ENCODE results near the gene DIP2C. TPM values are rescaled to one million over a fixed set of nuclear protein-coding genes. Genes with fewer than 3 reads are reported as not detected.

Gene DIP2C
- total RNA-seq, 1 donor from 2014 or later, result 18.4 TPM

DNA sequence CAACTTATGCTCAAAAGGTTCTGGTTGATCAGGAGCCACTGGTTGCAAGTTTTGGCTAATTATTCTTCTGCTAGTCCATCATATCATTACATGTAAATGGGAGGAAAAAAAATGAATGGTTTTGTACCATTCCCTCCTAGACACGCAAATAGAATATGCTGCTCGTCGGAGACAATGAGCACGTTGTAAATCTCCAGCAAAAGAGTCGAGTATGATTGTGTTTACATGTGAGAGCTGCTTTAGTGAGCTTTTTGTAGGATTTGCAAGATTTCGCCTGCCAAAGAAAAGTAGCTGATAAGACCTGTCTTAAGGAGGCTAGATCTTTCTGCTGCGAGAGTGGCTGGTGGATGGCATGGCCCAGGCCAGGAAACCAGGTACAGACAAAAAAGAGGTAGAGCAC is 445.2 kb downstream of the DIP2C start:
- TF ChIP-seq, protein P1, sequence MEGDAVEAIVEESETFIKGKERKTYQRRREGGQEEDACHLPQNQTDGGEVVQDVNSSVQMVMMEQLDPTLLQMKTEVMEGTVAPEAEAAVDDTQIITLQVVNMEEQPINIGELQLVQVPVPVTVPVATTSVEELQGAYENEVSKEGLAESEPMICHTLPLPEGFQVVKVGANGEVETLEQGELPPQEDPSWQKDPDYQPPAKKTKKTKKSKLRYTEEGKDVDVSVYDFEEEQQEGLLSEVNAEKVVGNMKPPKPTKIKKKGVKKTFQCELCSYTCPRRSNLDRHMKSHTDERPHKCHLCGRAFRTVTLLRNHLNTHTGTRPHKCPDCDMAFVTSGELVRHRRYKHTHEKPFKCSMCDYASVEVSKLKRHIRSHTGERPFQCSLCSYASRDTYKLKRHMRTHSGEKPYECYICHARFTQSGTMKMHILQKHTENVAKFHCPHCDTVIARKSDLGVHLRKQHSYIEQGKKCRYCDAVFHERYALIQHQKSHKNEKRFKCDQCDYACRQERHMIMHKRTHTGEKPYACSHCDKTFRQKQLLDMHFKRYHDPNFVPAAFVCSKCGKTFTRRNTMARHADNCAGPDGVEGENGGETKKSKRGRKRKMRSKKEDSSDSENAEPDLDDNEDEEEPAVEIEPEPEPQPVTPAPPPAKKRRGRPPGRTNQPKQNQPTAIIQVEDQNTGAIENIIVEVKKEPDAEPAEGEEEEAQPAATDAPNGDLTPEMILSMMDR (IDR thresholded peaks at IDR 0.05), result no peak
- TF ChIP-seq POLR2AphosphoS5 (IDR thresholded peaks at IDR 0.05; ENCODE audit: insufficient read depth in 1 of 2, low read depth in 1 of 2) (no peak), POLR2A (IDR thresholded peaks at IDR 0.05) (no peak)
- Histone ChIP-seq H3K27me3 (no peaks in the 10 kb centered on the region), H3K9me3 (no peaks in the 10 kb centered on the region), H3K4me1 (no peaks in the 10 kb centered on the region), H3K36me3 (peaks cover 0 to 72% of the 10 kb centered on the region in 2 donors), H3K4me3 (no peak overlapping the region), H3K27ac (no peak overlapping the region)
- intact Hi-C loops (cut with DNase I), result no loop called here
- no peak for DNase-seq (ENCODE audit: extremely low spot score in 2 of 2)

DNA sequence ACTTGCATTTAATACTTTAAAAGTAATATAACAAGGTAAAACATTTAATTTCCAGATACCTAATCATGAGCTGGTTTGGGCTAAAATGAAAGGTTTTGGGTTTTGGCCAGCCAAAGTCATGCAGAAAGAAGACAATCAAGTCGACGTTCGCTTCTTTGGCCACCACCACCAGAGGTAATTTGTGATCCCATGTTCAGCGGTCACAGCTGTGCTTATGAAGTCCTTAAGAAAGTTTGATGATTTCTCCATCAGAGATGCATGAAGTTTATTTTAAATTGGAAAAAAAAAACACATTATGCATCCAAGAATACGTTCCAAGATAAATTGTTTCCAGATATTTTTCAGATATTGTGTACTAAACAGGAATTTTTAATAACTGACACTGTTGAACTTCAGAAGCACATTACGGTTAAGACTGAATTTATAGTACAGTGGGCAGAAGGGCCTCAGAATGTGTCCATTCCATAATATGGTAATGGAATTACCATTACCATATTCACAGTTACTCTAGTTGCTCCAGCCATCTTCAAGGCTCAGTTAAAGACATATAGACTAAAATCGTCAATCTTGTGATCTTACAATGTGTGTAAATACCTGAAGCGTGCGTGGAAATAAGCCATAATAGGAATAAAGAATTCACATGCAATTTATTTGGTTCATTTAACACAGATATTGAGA is 447.4 kb downstream of the DIP2C start:
- H3K36me3 ChIP-seq, result peaks cover 0 to 59% of the 10 kb centered on the region in 2 donors
- H3K4me3 ChIP-seq, result no peak overlapping the region
- no peak overlapping the region for H3K27ac ChIP-seq
- H3K27me3 ChIP-seq, result no peaks in the 10 kb centered on the region
- H3K4me1 ChIP-seq, result no peaks in the 10 kb centered on the region
- DNase-seq (ENCODE audit: extremely low spot score in 2 of 2), result no peak
- intact Hi-C loops (cut with DNase I), result no loop called here
- no peaks in the 10 kb centered on the region for H3K9me3 ChIP-seq
- TF ChIP-seq, protein P1 (IDR thresholded peaks at IDR 0.05), result no peak
- TF ChIP-seq POLR2AphosphoS5 (IDR thresholded peaks at IDR 0.05; ENCODE audit: insufficient read depth in 1 of 2, low read depth in 1 of 2), result no peak
- no peak for TF ChIP-seq POLR2A (IDR thresholded peaks at IDR 0.05)

DNA sequence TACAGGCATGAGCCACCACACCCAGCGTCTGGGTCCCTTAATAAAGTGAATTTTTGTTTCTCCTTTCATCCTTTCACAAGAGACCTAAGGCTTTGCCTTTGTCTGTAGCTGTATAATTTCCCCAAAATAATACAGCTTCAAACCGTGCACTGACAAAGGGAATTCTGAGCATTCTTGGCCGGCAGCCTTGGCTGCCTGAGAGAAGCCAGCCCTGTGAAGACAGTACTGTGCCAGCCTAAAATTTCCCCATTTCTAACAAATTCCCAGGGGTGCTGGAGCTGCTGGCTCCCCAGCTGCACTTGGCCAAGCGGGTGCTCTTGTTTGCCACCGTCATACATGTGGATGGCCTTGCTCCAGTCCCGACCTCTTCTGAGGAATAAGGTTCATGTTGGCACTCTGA is 448.0 kb downstream of the DIP2C start:
- Histone ChIP-seq H3K27ac (no peak overlapping the region), H3K27me3 (no peaks in the 10 kb centered on the region), H3K36me3 (peaks cover 0 to 52% of the 10 kb centered on the region in 2 donors), H3K9me3 (no peaks in the 10 kb centered on the region), H3K4me3 (no peak overlapping the region), H3K4me1 (no peaks in the 10 kb centered on the region)
- intact Hi-C loops (cut with DNase I), result no loop called here
- DNase-seq (ENCODE audit: extremely low spot score in 2 of 2), result no peak
- TF ChIP-seq POLR2A (IDR thresholded peaks at IDR 0.05), result no peak
- TF ChIP-seq, protein P1 (IDR thresholded peaks at IDR 0.05), result no peak

DNA sequence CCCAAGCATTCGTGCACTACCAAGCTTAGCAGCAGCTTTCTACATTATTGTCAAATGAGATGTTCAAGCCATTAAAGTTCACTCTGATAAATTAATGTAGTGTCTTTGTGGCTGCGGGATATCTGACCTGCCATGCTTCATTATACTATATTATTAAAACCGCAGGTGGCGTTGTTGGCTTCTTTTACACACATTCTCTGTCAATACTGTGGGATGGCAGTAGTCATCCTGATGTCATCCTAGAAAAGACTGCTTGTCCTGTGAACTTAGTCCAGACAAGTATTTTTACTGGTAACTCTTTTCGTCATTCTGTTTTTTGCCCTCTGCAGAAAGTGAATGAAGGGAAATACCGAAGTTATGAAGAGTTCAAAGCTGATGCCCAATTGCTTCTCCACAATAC is 450.4 kb downstream of the DIP2C start:
- Histone ChIP-seq H3K4me3 (no peak overlapping the region), H3K36me3 (peaks cover 0 to 43% of the 10 kb centered on the region in 2 donors), H3K4me1 (no peaks in the 10 kb centered on the region), H3K27ac (no peak overlapping the region), H3K27me3 (no peaks in the 10 kb centered on the region), H3K9me3 (no peaks in the 10 kb centered on the region)
- TF ChIP-seq POLR2A (IDR thresholded peaks at IDR 0.05) (no peak), POLR2AphosphoS5 (IDR thresholded peaks at IDR 0.05; ENCODE audit: insufficient read depth in 1 of 2, low read depth in 1 of 2) (no peak)
- TF ChIP-seq, protein P1 (IDR thresholded peaks at IDR 0.05), result no peak
- DNase-seq (ENCODE audit: extremely low spot score in 2 of 2), result no peak
- intact Hi-C loops (cut with DNase I), result no loop called here

DNA sequence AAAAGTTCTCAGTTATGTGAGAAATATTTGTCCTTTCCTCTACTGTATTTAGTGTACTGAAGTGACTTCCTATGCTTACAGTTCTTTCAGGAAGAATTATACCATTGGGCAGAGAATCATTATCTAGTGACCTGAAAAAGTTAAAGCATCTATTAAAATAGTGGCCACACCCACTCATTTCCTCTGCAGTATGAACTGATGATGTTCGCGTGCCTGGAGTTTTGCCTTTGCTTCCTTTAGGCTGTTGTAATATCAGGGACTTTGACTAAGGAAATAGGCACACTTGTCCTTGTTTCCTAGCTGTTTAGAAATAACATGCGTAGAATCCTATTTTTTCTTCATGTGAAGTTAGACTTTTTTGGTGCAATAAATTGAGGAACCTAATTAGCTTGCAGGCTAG is 453.6 kb downstream of the DIP2C start:
- Histone ChIP-seq H3K4me3 (no peak overlapping the region), H3K27ac (no peak overlapping the region), H3K27me3 (no peaks in the 10 kb centered on the region), H3K9me3 (no peaks in the 10 kb centered on the region), H3K4me1 (no peaks in the 10 kb centered on the region), H3K36me3 (peaks cover 0 to 22% of the 10 kb centered on the region in 2 donors)
- peak in 1 of 2 donors; percentile 10 for TF ChIP-seq POLR2AphosphoS5 (IDR thresholded peaks at IDR 0.05; ENCODE audit: insufficient read depth in 1 of 2, low read depth in 1 of 2)
- TF ChIP-seq, protein P1 (IDR thresholded peaks at IDR 0.05), result no peak
- no peak for TF ChIP-seq POLR2A (IDR thresholded peaks at IDR 0.05)
- no peak for DNase-seq (ENCODE audit: extremely low spot score in 2 of 2)
- intact Hi-C loops (cut with DNase I), result no loop called here
